ENCODE data around the gene CNTN4.

GRCh38 chr3:3085782-3086181 lies 987.1 kb downstream of the CNTN4 start:
- TF ChIP-seq EZH2 (IDR thresholded peaks at IDR 0.05; ENCODE audit: insufficient read depth, low read length): no peak
- no peak for TF ChIP-seq CTCF (IDR thresholded peaks at IDR 0.05; ENCODE audit: insufficient read depth, low read depth, low read length)
